Hepatocyte (in vitro differentiated cells): ENCODE data around the gene RBMX. TPM values are rescaled to one million over a fixed set of nuclear protein-coding genes. Genes with fewer than 3 reads are reported as not detected.

Source experiments
- DNase-seq: peaks from one replicate; pipeline ENCODE4 v3.0.0-alpha.2; 2016; ENCODE audit warnings: low spot score
- H2AFZ ChIP-seq: fragments of 200-600 bp; sonication (generic); 2 replicates; pipeline ENCODE4 v1.6.0; 2016; ENCODE audit warnings: antibody characterized with exemption, mild to moderate bottlenecking
- H3K27ac ChIP-seq: fragments of 200-600 bp; sonication (generic); 2 replicates; pipeline ENCODE4 v1.5.1; 2016; ENCODE audit warnings: mild to moderate bottlenecking
- H3K27me3 ChIP-seq: fragments of 200-600 bp; sonication (generic); 2 replicates; pipeline ENCODE4 v1.6.1; 2016
- H3K36me3 ChIP-seq: fragments of 200-600 bp; sonication (generic); replicated peaks from 2 replicates; pipeline ENCODE4 v1.5.1; 2016; ENCODE audit warnings: low read depth; ENCODE audit not compliant: insufficient read depth
- H3K4me1 ChIP-seq: fragments of 200-600 bp; sonication (generic); 2 replicates; pipeline ENCODE4 v1.5.1; 2016; ENCODE audit warnings: mild to moderate bottlenecking, moderate library complexity; ENCODE audit not compliant: insufficient read depth
- H3K4me2 ChIP-seq: fragments of 200-600 bp; sonication (generic); 2 replicates; pipeline ENCODE4 v1.6.0; 2016
- H3K4me3 ChIP-seq: fragments of 200-600 bp; sonication (generic); 2 replicates; pipeline ENCODE4 v1.5.1; 2016; ENCODE audit warnings: mild to moderate bottlenecking
- H3K79me2 ChIP-seq: fragments of 200-600 bp; sonication (generic); 2 replicates; pipeline ENCODE4 v1.6.0; 2017; ENCODE audit warnings: mild to moderate bottlenecking
- H3K9me2 ChIP-seq: fragments of 200-600 bp; sonication (generic); replicated peaks from 2 replicates; pipeline ENCODE4 v1.6.0; 2017; ENCODE audit warnings: mild to moderate bottlenecking; ENCODE audit not compliant: insufficient read depth
- H3K9me3 ChIP-seq: fragments of 200-600 bp; sonication (generic); 2 replicates; pipeline ENCODE4 v1.5.1; 2016; ENCODE audit warnings: low read depth, mild to moderate bottlenecking
- H4K20me1 ChIP-seq: fragments of 200-600 bp; sonication (generic); 2 replicates; pipeline ENCODE4 v1.6.0; 2016; ENCODE audit warnings: mild to moderate bottlenecking; ENCODE audit not compliant: insufficient read depth, poor library complexity, severe bottlenecking
- EZH2 ChIP-seq: fragments of 200-600 bp; sonication (generic); IDR thresholded peaks from 2 replicates; pipeline ENCODE4 v1.6.1; 2016; ENCODE audit warnings: antibody characterized with exemption, mild to moderate bottlenecking, borderline replicate concordance
- EZH2phosphoT487 ChIP-seq: fragments of 200-600 bp; sonication (generic); IDR thresholded peaks from one replicate; pipeline ENCODE4 v1.6.1; 2018; ENCODE audit warnings: antibody characterized with exemption, mild to moderate bottlenecking, low read depth, moderate library complexity; ENCODE audit not compliant: unreplicated experiment, severe bottlenecking
- WGBS: methylation state at CpG from one replicate; pipeline ENCODE4 v1.1.6; 2016; ENCODE audit warnings: low lambda C conversion rate; ENCODE audit errors: missing lambda C conversion rate; 5-methylcytosine and 5-hydroxymethylcytosine counted together
- polyA plus RNA-seq: library from polyadenylated mRNA; unstranded; fragments of >200 nt; fragmentation: Nextera tagmentation; extraction: Ambion mirVana; gene quantifications from 2 replicates; pipeline ENCODE4 v1.2.1, GENCODE V29; 2016
- total RNA-seq: library from RNA; depleted of rRNA; stranded (reverse); fragments of >200 nt; gene quantifications from 2 replicates; pipeline ENCODE4 v1.2.3, GENCODE V29; 2014
- TF ChIP-seq, protein P1 (sequence below): fragments of 200-600 bp; sonication (generic); IDR thresholded peaks from 2 replicates; pipeline ENCODE4 v1.5.1; 2016; ENCODE audit warnings: antibody characterized with exemption, mild to moderate bottlenecking; ENCODE audit not compliant: poor library complexity

Gene RBMX
- total and polyA plus RNA-seq, 2 experiments from 2014 or later, result 116 to 262 TPM

DNA sequence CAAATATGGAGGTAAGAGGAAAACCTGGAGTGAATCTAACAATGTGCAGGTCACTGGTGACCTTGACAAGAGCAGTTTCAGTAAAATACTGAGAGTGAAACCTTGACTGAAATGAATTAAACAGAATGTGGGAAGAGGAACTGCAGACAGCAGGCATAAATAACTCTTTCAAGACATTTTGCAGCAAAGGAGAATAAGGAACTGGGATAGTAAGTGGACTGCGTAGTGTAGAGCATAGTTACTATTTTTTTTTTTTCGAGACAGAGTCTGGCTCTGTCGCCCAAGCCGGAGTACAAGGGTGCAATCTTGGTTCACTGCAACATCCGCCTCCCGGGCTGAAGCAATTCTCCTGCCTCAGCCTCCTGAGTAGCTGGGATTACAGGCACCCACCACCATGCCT lies 24.0 kb downstream of the RBMX start:
- DNase-seq, result no peak
- no peaks in the 10 kb centered on the region for H3K79me2 ChIP-seq
- no peak overlapping the region for H2AFZ ChIP-seq
- H3K9me2 ChIP-seq, result no peaks in the 10 kb centered on the region
- H4K20me1 ChIP-seq, result no peaks in the 10 kb centered on the region
- WGBS, result 92% methylated on average over 6 of the region's 6 CpGs
- no peaks in the 10 kb centered on the region for H3K36me3 ChIP-seq
- H3K4me2 ChIP-seq, result no peak overlapping the region
- H3K9me3 ChIP-seq, result no peaks in the 10 kb centered on the region
- H3K4me3 ChIP-seq, result no peak overlapping the region
- no peak overlapping the region for H3K27ac ChIP-seq
- no peaks in the 10 kb centered on the region for H3K27me3 ChIP-seq
- no peaks in the 10 kb centered on the region for H3K4me1 ChIP-seq
- TF ChIP-seq, protein P1, sequence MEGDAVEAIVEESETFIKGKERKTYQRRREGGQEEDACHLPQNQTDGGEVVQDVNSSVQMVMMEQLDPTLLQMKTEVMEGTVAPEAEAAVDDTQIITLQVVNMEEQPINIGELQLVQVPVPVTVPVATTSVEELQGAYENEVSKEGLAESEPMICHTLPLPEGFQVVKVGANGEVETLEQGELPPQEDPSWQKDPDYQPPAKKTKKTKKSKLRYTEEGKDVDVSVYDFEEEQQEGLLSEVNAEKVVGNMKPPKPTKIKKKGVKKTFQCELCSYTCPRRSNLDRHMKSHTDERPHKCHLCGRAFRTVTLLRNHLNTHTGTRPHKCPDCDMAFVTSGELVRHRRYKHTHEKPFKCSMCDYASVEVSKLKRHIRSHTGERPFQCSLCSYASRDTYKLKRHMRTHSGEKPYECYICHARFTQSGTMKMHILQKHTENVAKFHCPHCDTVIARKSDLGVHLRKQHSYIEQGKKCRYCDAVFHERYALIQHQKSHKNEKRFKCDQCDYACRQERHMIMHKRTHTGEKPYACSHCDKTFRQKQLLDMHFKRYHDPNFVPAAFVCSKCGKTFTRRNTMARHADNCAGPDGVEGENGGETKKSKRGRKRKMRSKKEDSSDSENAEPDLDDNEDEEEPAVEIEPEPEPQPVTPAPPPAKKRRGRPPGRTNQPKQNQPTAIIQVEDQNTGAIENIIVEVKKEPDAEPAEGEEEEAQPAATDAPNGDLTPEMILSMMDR, result no peak
- TF ChIP-seq EZH2, result no peak
- no peak for TF ChIP-seq EZH2phosphoT487

DNA sequence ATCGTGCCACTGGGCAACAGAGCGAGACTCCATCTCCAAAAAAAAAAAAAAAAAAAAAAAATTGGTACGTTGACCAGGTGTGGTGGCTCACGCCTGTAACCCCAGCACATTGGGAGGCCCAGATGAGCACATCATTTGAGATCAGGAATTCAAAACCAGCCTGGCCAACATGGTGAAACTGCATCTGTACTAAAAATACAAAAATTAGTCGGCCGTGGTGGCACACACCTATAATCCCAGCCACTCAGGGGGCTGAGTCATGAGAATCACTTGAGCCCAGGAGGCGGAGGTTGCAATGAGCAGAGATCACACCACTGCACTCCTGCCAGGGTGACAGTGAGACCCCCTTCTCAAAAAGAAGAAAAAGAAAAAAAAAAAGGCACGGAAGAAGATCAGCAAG lies 24.5 kb downstream of the RBMX start:
- H3K36me3 ChIP-seq, result no peaks in the 10 kb centered on the region
- no peak for DNase-seq
- H3K27me3 ChIP-seq, result no peaks in the 10 kb centered on the region
- no peaks in the 10 kb centered on the region for H3K79me2 ChIP-seq
- no peak overlapping the region for H2AFZ ChIP-seq
- no peaks in the 10 kb centered on the region for H3K9me2 ChIP-seq
- no peak overlapping the region for H3K4me2 ChIP-seq
- H3K9me3 ChIP-seq, result no peaks in the 10 kb centered on the region
- H4K20me1 ChIP-seq, result no peaks in the 10 kb centered on the region
- no peaks in the 10 kb centered on the region for H3K4me1 ChIP-seq
- H3K27ac ChIP-seq, result no peak overlapping the region
- 86% methylated on average over 8 of the region's 8 CpGs for WGBS
- no peak overlapping the region for H3K4me3 ChIP-seq
- no peak for TF ChIP-seq EZH2phosphoT487
- TF ChIP-seq, protein P1, result no peak

DNA sequence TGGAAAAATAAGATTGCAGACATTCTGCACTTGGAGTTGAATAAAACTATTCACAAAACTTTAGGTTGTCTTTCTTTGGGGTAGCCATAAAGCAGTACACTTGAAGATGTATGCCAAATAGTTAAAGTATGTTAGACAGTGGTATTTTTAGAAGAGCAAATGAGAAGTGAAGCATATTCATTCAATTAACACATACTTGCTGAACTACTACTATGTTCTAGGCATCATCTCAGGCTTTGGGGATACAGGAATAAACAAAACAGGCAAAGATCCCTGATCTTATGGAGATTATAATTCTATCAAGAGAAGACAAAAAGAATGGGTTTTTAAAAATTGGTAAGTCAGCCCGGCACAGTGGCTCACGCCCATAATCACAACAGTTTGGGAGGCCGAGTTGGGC lies 29.0 kb downstream of the RBMX start:
- H3K9me3 ChIP-seq, result no peaks in the 10 kb centered on the region
- H3K27me3 ChIP-seq, result no peaks in the 10 kb centered on the region
- H3K4me1 ChIP-seq, result no peaks in the 10 kb centered on the region
- no peak for DNase-seq
- no peaks in the 10 kb centered on the region for H3K79me2 ChIP-seq
- no peaks in the 10 kb centered on the region for H3K9me2 ChIP-seq
- H3K36me3 ChIP-seq, result no peaks in the 10 kb centered on the region
- H4K20me1 ChIP-seq, result no peaks in the 10 kb centered on the region
- WGBS, result 87% methylated on average over 3 of the region's 3 CpGs
- H3K4me2 ChIP-seq, result no peak overlapping the region
- H2AFZ ChIP-seq, result no peak overlapping the region
- no peak overlapping the region for H3K27ac ChIP-seq
- TF ChIP-seq EZH2phosphoT487 (no peak), EZH2 (no peak)
- TF ChIP-seq, protein P1, result no peak
- no peak overlapping the region for H3K4me3 ChIP-seq

DNA sequence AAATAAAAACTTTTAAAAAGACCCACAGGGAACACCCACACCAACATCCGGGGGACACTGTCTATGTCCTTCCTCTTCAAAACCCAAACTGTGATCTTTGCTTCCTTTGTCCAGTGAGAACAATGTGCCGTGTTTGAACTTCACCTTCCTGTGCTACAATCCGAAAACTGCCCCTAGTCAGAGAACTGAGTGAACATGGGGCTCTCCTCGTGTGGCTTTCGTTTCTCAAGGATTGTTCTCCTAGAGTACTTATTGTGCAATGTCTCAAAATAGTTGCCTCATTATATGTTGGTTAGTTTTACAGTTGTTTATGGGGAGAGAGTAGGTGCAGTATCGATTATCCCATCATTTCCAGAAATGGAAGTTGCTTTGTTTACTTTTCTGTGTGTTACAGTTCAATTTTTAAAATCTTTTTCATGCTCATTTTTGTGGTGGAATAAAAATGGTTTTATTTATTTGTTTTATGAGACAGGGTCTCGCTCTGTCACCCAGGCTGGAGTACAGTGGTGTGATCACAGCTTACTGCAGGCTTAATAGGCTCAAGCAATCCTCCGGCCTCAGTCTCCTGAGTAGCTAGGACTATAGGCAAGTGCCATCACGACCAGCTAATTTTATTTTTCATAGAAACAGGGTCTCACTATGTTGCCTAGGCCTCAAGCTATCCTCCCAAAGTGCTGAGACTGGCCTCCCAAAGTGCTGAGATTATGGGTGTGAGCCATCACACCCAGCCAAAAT lies 29.9 kb downstream of the RBMX start:
- Histone ChIP-seq H3K27ac (no peak overlapping the region), H2AFZ (no peak overlapping the region), H3K27me3 (no peaks in the 10 kb centered on the region), H3K4me3 (no peak overlapping the region), H3K4me1 (no peaks in the 10 kb centered on the region), H4K20me1 (no peaks in the 10 kb centered on the region), H3K79me2 (no peaks in the 10 kb centered on the region), H3K9me2 (no peaks in the 10 kb centered on the region), H3K4me2 (no peak overlapping the region), H3K9me3 (no peaks in the 10 kb centered on the region), H3K36me3 (no peaks in the 10 kb centered on the region)
- 75% methylated on average over 9 of the region's 9 CpGs for WGBS
- TF ChIP-seq EZH2phosphoT487, result no peak
- TF ChIP-seq, protein P1, result no peak
- DNase-seq, result no peak
